ENCODE data around the gene ZNF609. TPM values are rescaled to one million over a fixed set of nuclear protein-coding genes. Genes with fewer than 3 reads are reported as not detected.
"Not testable (repeated sequence)": the region's sequence is repeated elsewhere in the genome, so short reads cannot be mapped to it uniquely, and the experiment has no call there.

The ZNF609 gene
- polyA plus RNA-seq, 1 donor (not counting 4 experiments of a cell fraction or from before 2014, with no cell fraction given), result 16.9 TPM

- Histone ChIP-seq H3K9ac (ENCODE audit: control insufficient read depth, extremely low read depth, insufficient read depth, low read length) (no peak overlapping the region), H3K9me1 (ENCODE audit: control insufficient read depth, extremely low read depth, insufficient read depth, low read length) (no peaks in the 10 kb centered on the region), H3K27me3 (ENCODE audit: control insufficient read depth, extremely low read depth, insufficient read depth, low read length) (no peaks in the 10 kb centered on the region), H3K4me2 (ENCODE audit: control insufficient read depth, extremely low read depth, insufficient read depth, low read depth, low read length) (no peak overlapping the region), H3K4me1 (ENCODE audit: control insufficient read depth, extremely low read depth, insufficient read depth, low read length) (peaks cover 29% of the 10 kb centered on the region), H3K36me3 (ENCODE audit: control insufficient read depth in 2 of 2, extremely low read depth in 1 of 2, insufficient read depth in 2 of 2, low read length in 2 of 2) (no peaks in the 10 kb centered on the region), H3K79me2 (ENCODE audit: control insufficient read depth, insufficient read depth, low read length) (peaks cover 55% of the 10 kb centered on the region), H3K4me3 (ENCODE audit: control insufficient read depth in 2 of 3, extremely low read depth in 1 of 3, insufficient read depth in 2 of 3, low read depth in 1 of 3, low read length in 3 of 3) (no peak overlapping the region), H3K27ac (ENCODE audit: control insufficient read depth, insufficient read depth, low read length) (no peak overlapping the region), H2AFZ (ENCODE audit: control insufficient read depth, low read length) (no peak overlapping the region), H4K20me1 (ENCODE audit: control insufficient read depth, extremely low read depth, insufficient read depth, low read length) (peaks cover 3% of the 10 kb centered on the region), H3K9me3 (ENCODE audit: control insufficient read depth, low read depth, low read length) (no peaks in the 10 kb centered on the region)
- FAIRE-seq (no peak), DNase-seq (ENCODE audit: low read depth, low spot score) (no peak)
- dilution Hi-C loops (cut with MboI; ENCODE audit: extremely low pct_ligation_motif_present, low sequenced_read_pairs), result no loop called here
- no peak for TF ChIP-seq EZH2 (IDR thresholded peaks at IDR 0.05; ENCODE audit: low read length)
- TF ChIP-seq CTCF (optimal IDR thresholded peaks at IDR 0.05 in 1 of 3, IDR thresholded peaks at IDR 0.05 in 1 of 3, conservative IDR thresholded peaks at IDR 0.05 in 1 of 3; ENCODE audit: extremely low read depth in 1 of 3, insufficient read depth in 2 of 3, low read length in 3 of 3), result no peak
Measured at GRCh38 chr15:64600794-64601193, 140.4 kb downstream of the ZNF609 start.

DNA sequence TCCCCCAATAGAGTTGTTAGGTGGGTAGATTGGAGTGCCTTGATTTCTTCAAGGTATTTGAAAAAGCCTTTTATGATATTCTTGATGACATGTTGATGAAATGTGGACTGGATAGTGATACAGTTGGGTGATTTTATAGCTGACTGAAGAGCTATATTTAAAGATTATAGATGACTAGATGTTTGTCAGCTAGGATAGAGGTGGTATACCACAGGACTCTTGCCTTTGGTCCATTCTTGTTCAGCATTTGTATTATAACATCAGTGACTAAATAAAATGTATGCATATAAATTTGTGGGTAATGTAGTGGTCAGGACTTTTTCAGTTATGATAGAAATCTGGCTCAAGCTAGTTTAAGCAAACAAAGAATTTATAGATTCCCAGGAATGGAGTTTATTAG is 143.9 kb downstream of the ZNF609 start:
- TF ChIP-seq CTCF (optimal IDR thresholded peaks at IDR 0.05 in 1 of 3, IDR thresholded peaks at IDR 0.05 in 1 of 3, conservative IDR thresholded peaks at IDR 0.05 in 1 of 3; ENCODE audit: extremely low read depth in 1 of 3, insufficient read depth in 2 of 3, low read length in 3 of 3) (no peak), EZH2 (IDR thresholded peaks at IDR 0.05; ENCODE audit: low read length) (no peak)

GRCh38 chr15:64607416-64607815 is 147.0 kb downstream of the ZNF609 start:
- H3K36me3 ChIP-seq (ENCODE audit: control insufficient read depth in 2 of 2, extremely low read depth in 1 of 2, insufficient read depth in 2 of 2, low read length in 2 of 2); H2AFZ ChIP-seq (ENCODE audit: control insufficient read depth, low read length); H3K9ac ChIP-seq (ENCODE audit: control insufficient read depth, extremely low read depth, insufficient read depth, low read length); H3K9me3 ChIP-seq (ENCODE audit: control insufficient read depth, low read depth, low read length); H3K9me1 ChIP-seq (ENCODE audit: control insufficient read depth, extremely low read depth, insufficient read depth, low read length); H3K27ac ChIP-seq (ENCODE audit: control insufficient read depth, insufficient read depth, low read length); H3K4me1 ChIP-seq (ENCODE audit: control insufficient read depth, extremely low read depth, insufficient read depth, low read length); DNase-seq (ENCODE audit: low read depth, low spot score); H3K4me3 ChIP-seq (ENCODE audit: control insufficient read depth in 2 of 3, extremely low read depth in 1 of 3, insufficient read depth in 2 of 3, low read depth in 1 of 3, low read length in 3 of 3); H3K4me2 ChIP-seq (ENCODE audit: control insufficient read depth, extremely low read depth, insufficient read depth, low read depth, low read length); FAIRE-seq; H4K20me1 ChIP-seq (ENCODE audit: control insufficient read depth, extremely low read depth, insufficient read depth, low read length); H3K27me3 ChIP-seq (ENCODE audit: control insufficient read depth, extremely low read depth, insufficient read depth, low read length); dilution Hi-C loops (cut with MboI; ENCODE audit: extremely low pct_ligation_motif_present, low sequenced_read_pairs): not testable (repeated sequence)
- H3K79me2 ChIP-seq (ENCODE audit: control insufficient read depth, insufficient read depth, low read length), result peaks cover 45% of the 10 kb centered on the region

More for the DNA sequence above, 143.9 kb downstream of the ZNF609 start:
- H3K4me2 ChIP-seq (ENCODE audit: control insufficient read depth, extremely low read depth, insufficient read depth, low read depth, low read length), result no peak overlapping the region
- DNase-seq (ENCODE audit: low read depth, low spot score), result no peak
- no peak overlapping the region for H3K4me3 ChIP-seq (ENCODE audit: control insufficient read depth in 2 of 3, extremely low read depth in 1 of 3, insufficient read depth in 2 of 3, low read depth in 1 of 3, low read length in 3 of 3)
- no peak overlapping the region for H3K9ac ChIP-seq (ENCODE audit: control insufficient read depth, extremely low read depth, insufficient read depth, low read length)
- no peak for FAIRE-seq
- H3K27ac ChIP-seq (ENCODE audit: control insufficient read depth, insufficient read depth, low read length), result no peak overlapping the region
- H3K36me3 ChIP-seq (ENCODE audit: control insufficient read depth in 2 of 2, extremely low read depth in 1 of 2, insufficient read depth in 2 of 2, low read length in 2 of 2), result no peaks in the 10 kb centered on the region
- H3K4me1 ChIP-seq (ENCODE audit: control insufficient read depth, extremely low read depth, insufficient read depth, low read length), result peaks cover 17% of the 10 kb centered on the region
- H3K27me3 ChIP-seq (ENCODE audit: control insufficient read depth, extremely low read depth, insufficient read depth, low read length), result no peaks in the 10 kb centered on the region
- no peak overlapping the region for H2AFZ ChIP-seq (ENCODE audit: control insufficient read depth, low read length)
- H3K9me1 ChIP-seq (ENCODE audit: control insufficient read depth, extremely low read depth, insufficient read depth, low read length), result no peaks in the 10 kb centered on the region
- H4K20me1 ChIP-seq (ENCODE audit: control insufficient read depth, extremely low read depth, insufficient read depth, low read length), result no peaks in the 10 kb centered on the region
- H3K79me2 ChIP-seq (ENCODE audit: control insufficient read depth, insufficient read depth, low read length), result peaks cover 53% of the 10 kb centered on the region
- H3K9me3 ChIP-seq (ENCODE audit: control insufficient read depth, low read depth, low read length), result no peaks in the 10 kb centered on the region
- dilution Hi-C loops (cut with MboI; ENCODE audit: extremely low pct_ligation_motif_present, low sequenced_read_pairs), result no loop called here
